Liver (tissue), 9 donors: ENCODE results near the gene ANKRD33. TPM values are rescaled to one million over a fixed set of nuclear protein-coding genes. Genes with fewer than 3 reads are reported as not detected.

Source experiments
- DNase-seq: peaks from one replicate; pipeline ENCODE4 v3.0.0-alpha.2; 2017; ENCODE audit warnings: low spot score
- H3K27ac ChIP-seq, 2 donors: one replicate each; pipeline ENCODE4 v1.7.0; 2013; ENCODE audit warnings: inconsistent platforms in 2 of 2, low read length in 2 of 2, control low read depth in 1 of 2, low read depth in 1 of 2, mild to moderate bottlenecking in 1 of 2
- H3K27me3 ChIP-seq, 4 donors: one replicate each; pipeline versions ENCODE4 v1.6.1 to v1.7.0; 2013; ENCODE audit warnings: low read length in 3 of 4, inconsistent platforms in 1 of 4, mild to moderate bottlenecking in 1 of 4, moderate library complexity in 1 of 4; ENCODE audit not compliant: control insufficient read depth in 4 of 4, insufficient read depth in 4 of 4
- H3K36me3 ChIP-seq, 4 donors: one replicate each; pipeline versions ENCODE4 v1.6.1 to v1.7.0; 2013; ENCODE audit warnings: low read length in 3 of 4, mild to moderate bottlenecking in 3 of 4, low read depth in 1 of 4, moderate library complexity in 1 of 4; ENCODE audit not compliant: control insufficient read depth in 4 of 4, insufficient read depth in 3 of 4
- H3K4me1 ChIP-seq, 4 donors: one replicate each; pipeline versions ENCODE4 v1.6.1 to v1.7.0; 2013; ENCODE audit warnings: low read length in 3 of 4, mild to moderate bottlenecking in 3 of 4, moderate library complexity in 1 of 4; ENCODE audit not compliant: control insufficient read depth in 4 of 4, insufficient read depth in 4 of 4
- H3K4me3 ChIP-seq, 3 donors: one replicate each; pipeline versions ENCODE4 v1.6.1 to v1.7.0; 2013; ENCODE audit warnings: low read length in 3 of 3, control low read depth in 1 of 3, low read depth in 1 of 3, mild to moderate bottlenecking in 1 of 3
- H3K9ac ChIP-seq, 2 donors: one replicate each; pipeline ENCODE4 v1.7.0; 2013; ENCODE audit warnings: low read length in 2 of 2, mild to moderate bottlenecking in 2 of 2, moderate library complexity in 2 of 2, control low read depth in 1 of 2, low read depth in 1 of 2
- H3K9me3 ChIP-seq, 4 donors: one replicate each; pipeline versions ENCODE4 v1.6.1 to v1.7.0; 2013; ENCODE audit warnings: low read length in 3 of 4; ENCODE audit not compliant: control insufficient read depth in 4 of 4
- EGR1 ChIP-seq, 2 donors: IDR thresholded peaks; 2 replicates each; pipeline ENCODE4 v1.6.1; 2016 to 2018; ENCODE audit warnings: antibody characterized with exemption in 2 of 2, low read depth in 2 of 2
- FOXA1 ChIP-seq: IDR thresholded peaks from 2 replicates; pipeline ENCODE4 v1.6.1; 2016; ENCODE audit warnings: antibody characterized with exemption
- FOXA2 ChIP-seq: IDR thresholded peaks from 2 replicates; pipeline ENCODE4 v1.6.1; 2016; ENCODE audit warnings: antibody characterized with exemption
- GABPA ChIP-seq, 2 donors: IDR thresholded peaks in 1 of 2; conservative IDR thresholded peaks in 1 of 2; 2 replicates each; pipeline ENCODE4 v1.6.1; 2016; ENCODE audit warnings: antibody characterized with exemption in 2 of 2, mild to moderate bottlenecking in 1 of 2, moderate library complexity in 1 of 2
- HNF4A ChIP-seq, 2 donors: conservative IDR thresholded peaks; 2 replicates each; pipeline ENCODE4 v1.6.1; 2016; ENCODE audit warnings: antibody characterized with exemption in 2 of 2, mild to moderate bottlenecking in 2 of 2
- HNF4G ChIP-seq: IDR thresholded peaks from 2 replicates; pipeline ENCODE4 v1.6.1; 2016; ENCODE audit warnings: antibody characterized with exemption
- JUND ChIP-seq, 2 donors: IDR thresholded peaks; 2 replicates each; pipeline ENCODE4 v1.6.1; 2016; ENCODE audit warnings: antibody characterized with exemption in 2 of 2
- NR2F2 ChIP-seq: IDR thresholded peaks from 2 replicates; pipeline ENCODE4 v1.6.1; 2016; ENCODE audit warnings: antibody characterized with exemption
- RAD21 ChIP-seq, 2 donors: IDR thresholded peaks; 2 replicates each; pipeline ENCODE4 v1.6.1; 2016; ENCODE audit warnings: antibody characterized with exemption in 2 of 2, mild to moderate bottlenecking in 2 of 2
- RXRA ChIP-seq, 2 donors: IDR thresholded peaks; 2 replicates each; pipeline ENCODE4 v1.6.1; 2017 to 2018; ENCODE audit warnings: antibody characterized with exemption in 2 of 2, mild to moderate bottlenecking in 1 of 2
- SP1 ChIP-seq: IDR thresholded peaks from 2 replicates; pipeline ENCODE4 v1.6.1; 2018; ENCODE audit warnings: antibody characterized with exemption, mild to moderate bottlenecking
- TAF1 ChIP-seq: conservative IDR thresholded peaks from 2 replicates; pipeline ENCODE4 v1.6.1; 2016; ENCODE audit warnings: antibody characterized with exemption, mild to moderate bottlenecking
- YY1 ChIP-seq: IDR thresholded peaks from 2 replicates; pipeline ENCODE4 v1.6.1; 2016; ENCODE audit warnings: antibody characterized with exemption, mild to moderate bottlenecking
- WGBS: extraction: QIAGEN DNeasy Blood & Tissue Kit; methylation state at CpG from one replicate; pipeline ENCODE4 v1.1.7; 2013; 5-methylcytosine and 5-hydroxymethylcytosine counted together
- polyA plus RNA-seq, 2 donors: library from polyadenylated mRNA; stranded (reverse) in 1 of 2; unstranded in 1 of 2; fragments of 200-250 nt in 1 of 2; fragments of >200 nt in 1 of 2; fragmentation: Nextera tagmentation in 1 of 2; extraction: Ambion mirVana in 1 of 2; gene quantifications; one replicate each; pipeline versions ENCODE4 v1.2.1 to v1.2.3, GENCODE V29; 2013 to 2015
- total RNA-seq, 2 donors: library from RNA; depleted of rRNA; stranded (reverse); fragments of >200 nt; gene quantifications; one replicate each; pipeline ENCODE4 v1.2.3, GENCODE V29; 2014
- TF ChIP-seq, protein P1 (sequence below): fragments of 150-350 bp; IDR thresholded peaks from 2 replicates; pipeline ENCODE4 v1.5.1; 2017; ENCODE audit warnings: improper control_type of control experiment, low read depth, low read length; ENCODE audit not compliant: missing input control
- TF ChIP-seq, protein P2 (sequence below): IDR thresholded peaks from 2 replicates; pipeline ENCODE4 v1.6.1; 2016; ENCODE audit warnings: antibody characterized with exemption
- TF ChIP-seq, protein P3 (sequence below): IDR thresholded peaks from 2 replicates; pipeline ENCODE4 v1.6.1; 2016; ENCODE audit warnings: antibody characterized with exemption, mild to moderate bottlenecking
- TF ChIP-seq, protein P4 (sequence below): IDR thresholded peaks from 2 replicates; pipeline ENCODE4 v1.6.1; 2016; ENCODE audit warnings: antibody characterized with exemption
- TF ChIP-seq, protein P5 (sequence below): IDR thresholded peaks from 2 replicates; pipeline ENCODE4 v1.6.1; 2016; ENCODE audit warnings: antibody characterized with exemption
- donor health status: healthy.
- donor health status: healthy.
- donor health status: healthy.
- donor health status: healthy.
- donor health status: healthy.

Gene ANKRD33
- total and polyA plus RNA-seq, 4 donors = not detected

DNA sequence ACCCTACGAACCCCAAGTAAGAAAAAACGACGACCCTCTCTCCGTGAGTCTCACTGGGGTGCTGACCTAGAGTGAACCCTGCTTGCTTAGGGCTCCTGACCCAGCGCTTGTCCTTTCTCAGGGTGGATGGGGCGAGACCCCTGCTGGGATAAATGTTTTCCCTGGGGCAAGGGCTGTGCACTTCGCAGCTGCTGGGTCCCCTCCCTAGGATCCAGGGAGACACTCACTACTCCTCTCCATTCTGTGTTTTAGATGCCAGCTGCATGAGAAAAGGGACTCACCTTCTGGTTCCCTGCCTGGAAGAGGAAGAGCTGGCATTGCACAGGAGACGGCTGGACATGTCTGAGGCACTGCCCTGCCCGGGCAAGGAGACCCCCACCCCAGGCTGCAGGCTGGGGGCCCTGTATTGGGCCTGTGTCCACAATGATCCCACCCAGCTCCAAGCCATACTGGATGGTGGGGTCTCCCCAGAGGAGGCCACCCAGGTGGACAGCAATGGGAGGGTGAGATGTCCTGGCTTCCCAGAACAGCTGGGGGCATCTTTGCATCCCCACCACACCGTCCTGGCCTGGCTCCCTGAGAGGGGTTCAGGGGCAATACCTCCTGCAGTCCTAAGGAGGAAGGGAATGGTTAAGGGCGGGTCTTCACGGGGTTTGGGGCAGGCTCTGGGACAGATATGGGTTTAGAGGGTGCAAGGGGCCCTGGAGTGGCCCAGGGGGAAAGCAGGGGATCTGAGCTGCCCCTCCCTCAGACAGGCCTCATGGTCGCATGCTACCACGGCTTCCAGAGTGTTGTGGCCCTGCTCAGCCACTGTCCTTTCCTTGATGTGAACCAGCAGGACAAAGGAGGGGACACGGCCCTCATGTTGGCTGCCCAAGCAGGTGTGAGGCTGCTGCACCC, 663 bp downstream of the ANKRD33 start:
- H3K36me3 ChIP-seq = no peaks in the 10 kb centered on the region
- no peaks in the 10 kb centered on the region for H3K27me3 ChIP-seq
- DNase-seq = no peak
- no peak for TF ChIP-seq TAF1
- TF ChIP-seq RAD21 (IDR thresholded peaks at IDR 0.05) = no peak
- TF ChIP-seq HNF4A (conservative IDR thresholded peaks at IDR 0.05) = no peak
- TF ChIP-seq, protein P1, sequence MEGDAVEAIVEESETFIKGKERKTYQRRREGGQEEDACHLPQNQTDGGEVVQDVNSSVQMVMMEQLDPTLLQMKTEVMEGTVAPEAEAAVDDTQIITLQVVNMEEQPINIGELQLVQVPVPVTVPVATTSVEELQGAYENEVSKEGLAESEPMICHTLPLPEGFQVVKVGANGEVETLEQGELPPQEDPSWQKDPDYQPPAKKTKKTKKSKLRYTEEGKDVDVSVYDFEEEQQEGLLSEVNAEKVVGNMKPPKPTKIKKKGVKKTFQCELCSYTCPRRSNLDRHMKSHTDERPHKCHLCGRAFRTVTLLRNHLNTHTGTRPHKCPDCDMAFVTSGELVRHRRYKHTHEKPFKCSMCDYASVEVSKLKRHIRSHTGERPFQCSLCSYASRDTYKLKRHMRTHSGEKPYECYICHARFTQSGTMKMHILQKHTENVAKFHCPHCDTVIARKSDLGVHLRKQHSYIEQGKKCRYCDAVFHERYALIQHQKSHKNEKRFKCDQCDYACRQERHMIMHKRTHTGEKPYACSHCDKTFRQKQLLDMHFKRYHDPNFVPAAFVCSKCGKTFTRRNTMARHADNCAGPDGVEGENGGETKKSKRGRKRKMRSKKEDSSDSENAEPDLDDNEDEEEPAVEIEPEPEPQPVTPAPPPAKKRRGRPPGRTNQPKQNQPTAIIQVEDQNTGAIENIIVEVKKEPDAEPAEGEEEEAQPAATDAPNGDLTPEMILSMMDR = no peak
- TF ChIP-seq, protein P2, sequence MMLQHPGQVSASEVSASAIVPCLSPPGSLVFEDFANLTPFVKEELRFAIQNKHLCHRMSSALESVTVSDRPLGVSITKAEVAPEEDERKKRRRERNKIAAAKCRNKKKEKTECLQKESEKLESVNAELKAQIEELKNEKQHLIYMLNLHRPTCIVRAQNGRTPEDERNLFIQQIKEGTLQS = no peak
- no peak for TF ChIP-seq FOXA1
- TF ChIP-seq HNF4G = no peak
- TF ChIP-seq, protein P3, sequence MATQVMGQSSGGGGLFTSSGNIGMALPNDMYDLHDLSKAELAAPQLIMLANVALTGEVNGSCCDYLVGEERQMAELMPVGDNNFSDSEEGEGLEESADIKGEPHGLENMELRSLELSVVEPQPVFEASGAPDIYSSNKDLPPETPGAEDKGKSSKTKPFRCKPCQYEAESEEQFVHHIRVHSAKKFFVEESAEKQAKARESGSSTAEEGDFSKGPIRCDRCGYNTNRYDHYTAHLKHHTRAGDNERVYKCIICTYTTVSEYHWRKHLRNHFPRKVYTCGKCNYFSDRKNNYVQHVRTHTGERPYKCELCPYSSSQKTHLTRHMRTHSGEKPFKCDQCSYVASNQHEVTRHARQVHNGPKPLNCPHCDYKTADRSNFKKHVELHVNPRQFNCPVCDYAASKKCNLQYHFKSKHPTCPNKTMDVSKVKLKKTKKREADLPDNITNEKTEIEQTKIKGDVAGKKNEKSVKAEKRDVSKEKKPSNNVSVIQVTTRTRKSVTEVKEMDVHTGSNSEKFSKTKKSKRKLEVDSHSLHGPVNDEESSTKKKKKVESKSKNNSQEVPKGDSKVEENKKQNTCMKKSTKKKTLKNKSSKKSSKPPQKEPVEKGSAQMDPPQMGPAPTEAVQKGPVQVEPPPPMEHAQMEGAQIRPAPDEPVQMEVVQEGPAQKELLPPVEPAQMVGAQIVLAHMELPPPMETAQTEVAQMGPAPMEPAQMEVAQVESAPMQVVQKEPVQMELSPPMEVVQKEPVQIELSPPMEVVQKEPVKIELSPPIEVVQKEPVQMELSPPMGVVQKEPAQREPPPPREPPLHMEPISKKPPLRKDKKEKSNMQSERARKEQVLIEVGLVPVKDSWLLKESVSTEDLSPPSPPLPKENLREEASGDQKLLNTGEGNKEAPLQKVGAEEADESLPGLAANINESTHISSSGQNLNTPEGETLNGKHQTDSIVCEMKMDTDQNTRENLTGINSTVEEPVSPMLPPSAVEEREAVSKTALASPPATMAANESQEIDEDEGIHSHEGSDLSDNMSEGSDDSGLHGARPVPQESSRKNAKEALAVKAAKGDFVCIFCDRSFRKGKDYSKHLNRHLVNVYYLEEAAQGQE = no peak
- TF ChIP-seq RXRA (IDR thresholded peaks at IDR 0.05) = no peak
- no peak for TF ChIP-seq NR2F2
- TF ChIP-seq SP1 = no peak
- TF ChIP-seq YY1 = no peak
- no peak for TF ChIP-seq JUND (IDR thresholded peaks at IDR 0.05)
- no peak overlapping the region for H3K27ac ChIP-seq
- 70% methylated on average over 15 of the region's 15 CpGs for WGBS
- no peak overlapping the region for H3K9ac ChIP-seq
- H3K9me3 ChIP-seq = no peaks in the 10 kb centered on the region
- no peak overlapping the region for H3K4me3 ChIP-seq
- H3K4me1 ChIP-seq = peaks cover 0 to 3% (median 1%) of the 10 kb centered on the region in 4 donors

DNA sequence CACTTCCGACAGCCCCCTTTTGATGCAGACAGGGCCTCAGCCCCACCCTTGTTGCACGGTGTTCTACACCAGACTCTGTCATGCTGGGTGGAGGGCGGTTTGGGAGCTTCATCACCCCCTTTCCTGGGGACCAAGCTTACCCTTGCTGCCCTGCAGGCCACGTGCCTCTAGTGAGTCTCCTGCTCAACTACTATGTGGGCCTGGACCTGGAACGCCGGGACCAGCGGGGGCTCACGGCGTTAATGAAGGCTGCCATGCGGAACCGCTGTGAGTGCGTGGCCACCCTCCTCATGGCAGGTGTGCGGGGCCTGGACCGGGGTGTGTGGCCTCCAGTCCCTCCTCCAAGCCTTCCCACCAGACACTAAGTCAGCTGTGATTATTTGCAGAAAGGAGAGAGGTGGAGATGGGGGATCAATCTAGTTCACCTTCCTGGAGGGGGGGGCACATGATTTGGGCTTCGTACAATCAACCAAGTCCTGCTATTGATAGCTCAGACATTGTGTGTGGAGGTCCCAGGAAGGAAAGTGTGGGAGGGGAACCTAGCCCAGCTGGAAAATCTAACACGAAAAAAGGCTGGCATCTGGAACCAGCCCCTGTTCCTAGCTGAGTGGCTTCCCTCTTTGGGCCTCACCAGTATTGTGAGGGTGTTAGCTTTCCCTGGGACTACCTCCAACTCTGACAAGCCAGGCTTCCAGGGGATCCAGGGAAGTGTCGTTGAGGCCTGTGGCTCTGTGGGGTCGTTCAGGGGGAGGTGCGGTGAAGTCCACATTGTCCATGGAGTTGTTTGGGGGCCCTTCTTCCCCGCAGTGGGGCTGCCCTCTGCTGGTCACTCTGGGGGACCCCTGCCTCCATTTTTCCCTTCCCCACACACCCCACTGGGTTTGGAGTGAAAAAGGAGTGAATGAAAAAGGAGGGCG, 1.6 kb downstream of the ANKRD33 start:
- Histone ChIP-seq H3K27ac (no peak overlapping the region), H3K36me3 (no peaks in the 10 kb centered on the region), H3K27me3 (no peaks in the 10 kb centered on the region), H3K4me3 (no peak overlapping the region), H3K9me3 (no peaks in the 10 kb centered on the region), H3K4me1 (peaks cover 0 to 3% (median 1%) of the 10 kb centered on the region in 4 donors), H3K9ac (no peak overlapping the region)
- DNase-seq = no peak
- WGBS = 91% methylated on average over 21 of the region's 21 CpGs
- TF ChIP-seq, protein P4, sequence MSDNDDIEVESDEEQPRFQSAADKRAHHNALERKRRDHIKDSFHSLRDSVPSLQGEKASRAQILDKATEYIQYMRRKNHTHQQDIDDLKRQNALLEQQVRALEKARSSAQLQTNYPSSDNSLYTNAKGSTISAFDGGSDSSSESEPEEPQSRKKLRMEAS = no peak
- no peak for TF ChIP-seq TAF1
- TF ChIP-seq JUND (IDR thresholded peaks at IDR 0.05) = no peak
- TF ChIP-seq, protein P2 = no peak
- TF ChIP-seq RAD21 (IDR thresholded peaks at IDR 0.05) = no peak
- no peak for TF ChIP-seq GABPA (IDR thresholded peaks at IDR 0.05 in 1 of 2, conservative IDR thresholded peaks at IDR 0.05 in 1 of 2)
- no peak for TF ChIP-seq EGR1 (IDR thresholded peaks at IDR 0.05; ENCODE audit: low read depth in 2 of 2)
- TF ChIP-seq YY1 = no peak
- TF ChIP-seq, protein P5, sequence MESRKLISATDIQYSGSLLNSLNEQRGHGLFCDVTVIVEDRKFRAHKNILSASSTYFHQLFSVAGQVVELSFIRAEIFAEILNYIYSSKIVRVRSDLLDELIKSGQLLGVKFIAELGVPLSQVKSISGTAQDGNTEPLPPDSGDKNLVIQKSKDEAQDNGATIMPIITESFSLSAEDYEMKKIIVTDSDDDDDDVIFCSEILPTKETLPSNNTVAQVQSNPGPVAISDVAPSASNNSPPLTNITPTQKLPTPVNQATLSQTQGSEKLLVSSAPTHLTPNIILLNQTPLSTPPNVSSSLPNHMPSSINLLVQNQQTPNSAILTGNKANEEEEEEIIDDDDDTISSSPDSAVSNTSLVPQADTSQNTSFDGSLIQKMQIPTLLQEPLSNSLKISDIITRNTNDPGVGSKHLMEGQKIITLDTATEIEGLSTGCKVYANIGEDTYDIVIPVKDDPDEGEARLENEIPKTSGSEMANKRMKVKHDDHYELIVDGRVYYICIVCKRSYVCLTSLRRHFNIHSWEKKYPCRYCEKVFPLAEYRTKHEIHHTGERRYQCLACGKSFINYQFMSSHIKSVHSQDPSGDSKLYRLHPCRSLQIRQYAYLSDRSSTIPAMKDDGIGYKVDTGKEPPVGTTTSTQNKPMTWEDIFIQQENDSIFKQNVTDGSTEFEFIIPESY = no peak
- TF ChIP-seq FOXA1 = no peak
- TF ChIP-seq FOXA2 = no peak
- TF ChIP-seq, protein P1 = no peak
